ENCODE results near the gene TMX1.

DNA sequence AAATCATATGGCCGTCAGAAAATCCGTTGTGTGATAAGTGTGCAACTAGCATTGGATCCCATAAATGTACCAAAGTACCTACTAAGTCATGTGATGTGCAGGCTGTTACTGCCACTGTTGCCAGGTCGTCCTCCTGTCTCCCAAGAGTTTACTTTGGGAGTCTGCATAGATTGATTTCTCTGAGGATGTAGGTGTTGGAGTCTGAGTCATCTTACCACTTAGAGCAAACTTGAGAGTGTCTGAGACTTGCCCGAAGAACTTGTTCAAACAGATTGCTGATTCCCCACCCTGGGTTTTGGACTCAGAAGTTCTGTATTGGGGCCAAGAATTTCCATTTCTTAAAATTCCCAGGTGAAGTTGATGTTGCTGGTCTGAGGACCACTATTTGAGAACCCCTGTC is 11.4 kb downstream of the TMX1 start:
- TF ChIP-seq, protein P1, sequence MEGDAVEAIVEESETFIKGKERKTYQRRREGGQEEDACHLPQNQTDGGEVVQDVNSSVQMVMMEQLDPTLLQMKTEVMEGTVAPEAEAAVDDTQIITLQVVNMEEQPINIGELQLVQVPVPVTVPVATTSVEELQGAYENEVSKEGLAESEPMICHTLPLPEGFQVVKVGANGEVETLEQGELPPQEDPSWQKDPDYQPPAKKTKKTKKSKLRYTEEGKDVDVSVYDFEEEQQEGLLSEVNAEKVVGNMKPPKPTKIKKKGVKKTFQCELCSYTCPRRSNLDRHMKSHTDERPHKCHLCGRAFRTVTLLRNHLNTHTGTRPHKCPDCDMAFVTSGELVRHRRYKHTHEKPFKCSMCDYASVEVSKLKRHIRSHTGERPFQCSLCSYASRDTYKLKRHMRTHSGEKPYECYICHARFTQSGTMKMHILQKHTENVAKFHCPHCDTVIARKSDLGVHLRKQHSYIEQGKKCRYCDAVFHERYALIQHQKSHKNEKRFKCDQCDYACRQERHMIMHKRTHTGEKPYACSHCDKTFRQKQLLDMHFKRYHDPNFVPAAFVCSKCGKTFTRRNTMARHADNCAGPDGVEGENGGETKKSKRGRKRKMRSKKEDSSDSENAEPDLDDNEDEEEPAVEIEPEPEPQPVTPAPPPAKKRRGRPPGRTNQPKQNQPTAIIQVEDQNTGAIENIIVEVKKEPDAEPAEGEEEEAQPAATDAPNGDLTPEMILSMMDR (conservative IDR thresholded peaks at IDR 0.05; ENCODE audit: low read depth, low read length), result no peak
- TF ChIP-seq EZH2 (IDR thresholded peaks at IDR 0.05; ENCODE audit: low read length, unreplicated experiment), result no peak
